Panc1 (cell line): Measurements from ENCODE around the gene MRM1.

Experiments used
- CTCF ChIP-seq: fragments of 450-650 bp; IDR thresholded peaks from 2 replicates; pipeline ENCODE4 v1.5.1; 2017; ENCODE audit warnings: mild to moderate bottlenecking
- POLR2AphosphoS5 ChIP-seq: IDR thresholded peaks from 2 replicates; pipeline ENCODE4 v1.6.1; 2012; ENCODE audit warnings: mild to moderate bottlenecking, low read depth, low read length, moderate library complexity

DNA sequence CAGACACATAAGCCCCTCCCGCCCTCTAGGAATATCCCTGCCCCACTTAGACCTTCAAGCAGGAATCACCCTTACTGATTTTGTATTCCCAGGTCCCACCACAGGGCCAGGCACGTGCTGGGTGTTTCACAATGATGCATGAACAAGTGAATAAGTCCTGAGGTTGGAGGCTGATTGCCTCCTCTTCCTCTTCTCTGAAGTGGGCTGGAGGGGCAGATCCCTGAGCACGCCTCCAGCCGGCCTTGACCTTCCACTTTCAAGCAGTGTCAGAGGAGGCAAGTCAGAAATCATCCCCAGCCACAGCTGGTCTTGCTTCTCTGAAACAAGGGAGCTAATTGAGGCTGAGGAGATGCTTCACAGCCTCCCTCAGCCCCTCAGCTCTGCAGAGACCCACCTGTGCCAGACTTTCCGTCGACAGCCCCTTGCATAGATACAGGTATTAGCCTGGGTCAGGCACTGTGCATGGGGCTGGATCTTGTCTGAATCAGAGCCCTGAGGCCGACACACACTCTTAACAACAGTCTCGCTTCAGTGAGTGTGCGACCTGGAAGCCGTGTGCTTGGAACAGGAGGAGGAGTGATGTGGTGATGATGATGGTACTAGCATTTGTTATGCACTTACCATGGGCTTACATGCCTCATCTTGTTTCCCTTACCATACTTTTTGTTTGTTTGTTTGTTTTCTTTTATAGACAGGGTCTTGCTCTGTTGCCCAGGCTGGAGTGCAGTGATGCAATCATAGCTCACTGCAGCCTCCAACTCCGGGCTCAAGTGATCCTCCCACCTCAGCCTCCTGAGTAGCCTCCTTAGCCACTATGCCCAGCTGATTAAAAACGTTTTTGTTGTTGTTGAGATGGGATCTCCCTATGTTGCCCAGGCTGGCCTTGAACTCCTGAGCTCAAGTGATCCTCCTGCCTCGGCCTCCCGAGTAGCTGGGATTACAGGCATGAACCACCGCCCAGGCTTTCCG lies 15.0 kb downstream of the MRM1 start:
- TF ChIP-seq POLR2AphosphoS5 (no peak), CTCF (no peak)
